ENCODE data around the gene C20orf144.

Gene C20orf144

DNA sequence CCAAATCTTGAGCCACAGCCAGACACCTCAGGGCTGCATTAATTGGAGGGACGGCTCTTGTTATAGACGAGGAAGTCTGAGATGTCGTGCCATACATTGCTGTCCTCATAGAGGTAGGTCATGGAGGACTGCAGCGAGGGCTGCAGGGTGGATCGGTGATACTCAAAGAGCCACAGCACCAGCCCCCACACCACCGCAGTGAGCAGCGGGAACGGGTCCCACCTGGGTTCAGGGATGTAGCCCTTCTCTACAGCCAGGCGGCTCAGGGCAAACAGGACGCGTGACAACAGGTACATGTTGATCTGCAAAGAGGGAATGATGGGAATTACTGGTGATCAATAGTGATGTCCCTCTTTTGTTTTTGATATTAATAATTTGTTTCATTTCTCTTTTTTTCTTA lies 45.5 kb downstream of the C20orf144 start:
- Histone ChIP-seq H3K27ac (ENCODE audit: low read depth in 2 of 2, low read length in 2 of 2) (no peak overlapping the region), H3K4me1 (ENCODE audit: control insufficient read depth in 2 of 2, insufficient read depth in 2 of 2, low read length in 2 of 2) (no peaks in the 10 kb centered on the region), H3K27me3 (ENCODE audit: control insufficient read depth in 2 of 2, insufficient read depth in 2 of 2, low read length in 2 of 2) (no peaks in the 10 kb centered on the region), H3K9me3 (ENCODE audit: control insufficient read depth in 2 of 2, low read length in 2 of 2) (no peaks in the 10 kb centered on the region), H3K9ac (ENCODE audit: low read depth in 1 of 2, low read length in 2 of 2) (no peak overlapping the region), H3K36me3 (ENCODE audit: control insufficient read depth in 2 of 2, insufficient read depth in 2 of 2, low read length in 2 of 2) (peaks cover 7 to 18% of the 10 kb centered on the region in 2 donors), H3K4me3 (ENCODE audit: low read length in 2 of 2) (no peak overlapping the region)

DNA sequence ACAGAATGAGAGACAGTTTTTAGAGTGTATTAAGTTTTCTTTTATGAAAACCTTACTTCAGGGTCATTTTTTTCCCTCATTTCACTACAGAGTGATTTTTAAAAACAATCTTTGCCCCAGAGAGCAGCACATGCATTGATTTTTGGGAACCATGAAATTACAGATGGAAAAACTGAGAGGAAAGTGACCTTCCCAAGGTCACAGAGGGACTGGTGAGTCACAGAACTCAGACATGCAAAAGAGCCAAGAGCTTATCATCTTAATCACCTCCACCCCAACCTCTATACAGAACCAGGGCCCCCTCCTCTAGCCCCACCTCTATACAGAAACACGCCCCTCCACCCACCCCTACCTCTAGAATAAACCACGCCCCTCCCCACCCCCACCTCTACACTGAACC lies 47.3 kb downstream of the C20orf144 start:
- Histone ChIP-seq H3K27ac (ENCODE audit: low read depth in 2 of 2, low read length in 2 of 2) (no peak overlapping the region), H3K27me3 (ENCODE audit: control insufficient read depth in 2 of 2, insufficient read depth in 2 of 2, low read length in 2 of 2) (no peaks in the 10 kb centered on the region), H3K4me3 (ENCODE audit: low read length in 2 of 2) (no peak overlapping the region), H3K9me3 (ENCODE audit: control insufficient read depth in 2 of 2, low read length in 2 of 2) (no peaks in the 10 kb centered on the region), H3K36me3 (ENCODE audit: control insufficient read depth in 2 of 2, insufficient read depth in 2 of 2, low read length in 2 of 2) (peaks cover 19 to 31% of the 10 kb centered on the region in 2 donors), H3K9ac (ENCODE audit: low read depth in 1 of 2, low read length in 2 of 2) (no peak overlapping the region), H3K4me1 (ENCODE audit: control insufficient read depth in 2 of 2, insufficient read depth in 2 of 2, low read length in 2 of 2) (no peaks in the 10 kb centered on the region)

DNA sequence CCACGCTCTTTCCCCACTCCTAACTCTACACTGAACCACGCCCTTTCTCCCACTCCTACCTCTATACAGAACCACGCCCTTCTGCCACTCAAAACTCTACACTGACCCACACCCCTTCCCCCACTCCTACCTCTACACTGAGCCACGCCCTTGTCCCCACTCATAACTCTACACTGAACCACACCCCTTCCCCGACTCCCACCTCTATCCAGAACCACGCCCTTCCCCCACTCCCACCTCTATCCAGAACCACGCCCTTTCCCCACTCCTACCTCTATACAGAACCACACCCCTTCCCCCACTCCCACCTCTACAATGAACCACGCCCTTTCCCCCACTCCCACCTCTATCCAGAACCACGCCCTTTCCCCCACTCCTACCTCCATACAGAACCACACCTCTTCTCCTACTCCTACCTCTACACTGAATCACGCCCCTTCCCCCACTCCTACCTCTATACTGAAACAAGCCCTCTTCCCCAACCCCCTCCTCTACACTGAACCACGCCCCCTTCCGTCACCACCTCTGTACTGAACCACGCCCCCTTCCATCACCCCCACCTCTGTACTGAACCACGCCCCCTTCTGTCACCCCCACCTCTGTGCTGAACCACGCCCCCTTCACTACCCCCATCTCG lies 47.9 kb downstream of the C20orf144 start:
- Histone ChIP-seq H3K27me3 (ENCODE audit: control insufficient read depth in 2 of 2, insufficient read depth in 2 of 2, low read length in 2 of 2) (no peaks in the 10 kb centered on the region), H3K36me3 (ENCODE audit: control insufficient read depth in 2 of 2, insufficient read depth in 2 of 2, low read length in 2 of 2) (peaks cover 19 to 31% of the 10 kb centered on the region in 2 donors), H3K27ac (ENCODE audit: low read depth in 2 of 2, low read length in 2 of 2) (no peak overlapping the region), H3K9me3 (ENCODE audit: control insufficient read depth in 2 of 2, low read length in 2 of 2) (no peaks in the 10 kb centered on the region), H3K9ac (ENCODE audit: low read depth in 1 of 2, low read length in 2 of 2) (no peak overlapping the region), H3K4me3 (ENCODE audit: low read length in 2 of 2) (no peak overlapping the region), H3K4me1 (ENCODE audit: control insufficient read depth in 2 of 2, insufficient read depth in 2 of 2, low read length in 2 of 2) (no peaks in the 10 kb centered on the region)

DNA sequence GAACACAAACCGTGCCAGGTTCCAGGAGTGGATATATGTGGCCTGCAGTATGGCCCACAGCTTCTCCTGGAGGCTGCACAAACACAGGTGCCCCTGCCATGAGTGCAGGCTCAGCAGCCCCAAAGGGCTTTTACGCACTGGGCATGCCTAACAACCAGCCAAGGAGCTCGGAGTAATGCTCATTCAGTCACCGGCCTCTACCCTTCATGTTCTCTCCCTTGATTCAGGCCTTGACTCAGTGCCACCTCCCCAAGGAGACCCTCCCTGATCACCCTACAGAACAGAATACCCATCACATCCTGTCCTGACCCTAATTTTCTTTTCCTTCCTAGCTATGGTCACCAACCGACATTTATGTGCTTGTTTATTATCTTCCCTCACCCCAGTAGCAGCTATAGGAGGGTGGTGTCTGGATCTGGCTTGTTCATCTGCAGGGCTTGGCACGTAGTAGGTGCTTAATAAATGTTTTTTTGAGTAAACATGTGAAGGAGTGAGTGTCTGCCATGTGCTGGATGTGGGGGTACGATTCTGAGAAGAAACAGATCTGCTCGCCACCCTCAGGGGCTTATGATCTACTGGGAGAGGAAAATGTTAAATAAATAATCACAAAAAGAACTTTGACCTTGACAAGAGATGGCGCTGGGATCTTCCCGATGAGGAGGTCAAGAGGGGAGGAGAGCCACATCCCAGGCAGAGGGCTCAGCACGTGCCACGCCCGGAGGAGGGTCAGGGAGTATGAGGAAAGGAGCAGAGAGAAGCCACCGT lies 48.7 kb downstream of the C20orf144 start:
- H3K4me3 ChIP-seq (ENCODE audit: low read length in 2 of 2), result no peak overlapping the region
- no peaks in the 10 kb centered on the region for H3K27me3 ChIP-seq (ENCODE audit: control insufficient read depth in 2 of 2, insufficient read depth in 2 of 2, low read length in 2 of 2)
- no peaks in the 10 kb centered on the region for H3K9me3 ChIP-seq (ENCODE audit: control insufficient read depth in 2 of 2, low read length in 2 of 2)
- no peak overlapping the region for H3K27ac ChIP-seq (ENCODE audit: low read depth in 2 of 2, low read length in 2 of 2)
- peaks cover 19 to 31% of the 10 kb centered on the region in 2 donors for H3K36me3 ChIP-seq (ENCODE audit: control insufficient read depth in 2 of 2, insufficient read depth in 2 of 2, low read length in 2 of 2)
- no peak overlapping the region for H3K9ac ChIP-seq (ENCODE audit: low read depth in 1 of 2, low read length in 2 of 2)
- no peaks in the 10 kb centered on the region for H3K4me1 ChIP-seq (ENCODE audit: control insufficient read depth in 2 of 2, insufficient read depth in 2 of 2, low read length in 2 of 2)

DNA sequence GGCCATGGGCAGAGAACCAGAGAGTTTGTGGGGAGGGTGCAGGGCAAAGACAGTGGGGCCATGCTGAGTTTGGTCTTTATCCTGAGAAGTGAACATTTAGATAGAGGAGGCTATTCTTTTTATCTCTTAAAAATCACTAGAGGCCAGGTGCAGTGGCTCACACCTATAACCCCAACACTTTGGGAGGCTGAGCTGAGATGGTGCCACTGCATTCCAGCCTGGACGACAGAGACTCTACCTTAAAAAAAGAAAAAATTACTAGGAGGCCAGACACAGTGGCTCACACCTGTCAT lies 49.3 kb downstream of the C20orf144 start:
- H3K27me3 ChIP-seq (ENCODE audit: control insufficient read depth in 2 of 2, insufficient read depth in 2 of 2, low read length in 2 of 2), result no peaks in the 10 kb centered on the region
- no peak overlapping the region for H3K4me3 ChIP-seq (ENCODE audit: low read length in 2 of 2)
- no peak overlapping the region for H3K27ac ChIP-seq (ENCODE audit: low read depth in 2 of 2, low read length in 2 of 2)
- H3K4me1 ChIP-seq (ENCODE audit: control insufficient read depth in 2 of 2, insufficient read depth in 2 of 2, low read length in 2 of 2), result no peaks in the 10 kb centered on the region
- peaks cover 17 to 30% of the 10 kb centered on the region in 2 donors for H3K36me3 ChIP-seq (ENCODE audit: control insufficient read depth in 2 of 2, insufficient read depth in 2 of 2, low read length in 2 of 2)
- H3K9me3 ChIP-seq (ENCODE audit: control insufficient read depth in 2 of 2, low read length in 2 of 2), result no peaks in the 10 kb centered on the region
- H3K9ac ChIP-seq (ENCODE audit: low read depth in 1 of 2, low read length in 2 of 2), result no peak overlapping the region
